ENCODE measurements around the gene SERPINB5. TPM values are rescaled to one million over a fixed set of nuclear protein-coding genes. Genes with fewer than 3 reads are reported as not detected.

SERPINB5 gene
- total RNA-seq, 2 donors from 2014 or later, result 4.8 to 6.1 TPM

DNA sequence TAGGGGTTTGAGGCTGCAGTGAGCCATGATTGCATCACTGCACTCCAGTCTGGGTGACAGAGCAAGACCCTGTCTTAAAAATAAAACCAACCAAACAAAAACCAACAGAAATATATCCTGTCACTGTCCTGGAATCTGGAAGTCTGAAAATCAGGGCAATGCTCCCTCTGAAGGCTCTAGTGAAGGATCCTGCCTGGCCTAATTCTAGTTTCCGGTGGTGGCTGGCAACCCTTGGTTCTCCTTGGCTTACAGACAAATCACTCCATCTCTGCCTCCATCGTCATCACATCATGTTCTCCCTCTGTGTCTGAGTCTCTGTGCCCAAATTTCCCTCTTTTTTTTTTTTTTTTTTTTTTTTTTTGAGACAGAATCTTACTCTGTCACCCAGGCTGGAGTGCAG is 38.6 kb upstream of the SERPINB5 start:
- no peaks in the 10 kb centered on the region for H3K9me3 ChIP-seq
- H3K27ac ChIP-seq, result no peak overlapping the region
- TF ChIP-seq CTCF (IDR thresholded peaks at IDR 0.05), result no peak
- no peaks in the 10 kb centered on the region for H3K27me3 ChIP-seq
- intact Hi-C loops (cut with DNase I), result loop anchor here (5.0 to 10.0 kb wide), 2 partner anchors 93 to 316 kb away; no protein-coding TSS in a partner anchor
- no peak overlapping the region for H3K9ac ChIP-seq (ENCODE audit: low read depth in 2 of 2, low read length in 2 of 2)
- H3K4me1 ChIP-seq, result no peaks in the 10 kb centered on the region
- DNase-seq, result no peak
- H3K36me3 ChIP-seq, result no peaks in the 10 kb centered on the region
- no peak overlapping the region for H3K4me3 ChIP-seq

GRCh38 chr18:63439334-63439733 is 37.4 kb upstream of the SERPINB5 start:
- DNase-seq, result peak; percentile 51
- Histone ChIP-seq H3K4me1 (no peaks in the 10 kb centered on the region), H3K4me3 (no peak overlapping the region), H3K9ac (ENCODE audit: low read depth in 2 of 2, low read length in 2 of 2) (no peak overlapping the region), H3K27me3 (no peaks in the 10 kb centered on the region), H3K27ac (no peak overlapping the region), H3K9me3 (no peaks in the 10 kb centered on the region), H3K36me3 (no peaks in the 10 kb centered on the region)
- peak; percentile 61 for TF ChIP-seq CTCF (IDR thresholded peaks at IDR 0.05)
- intact Hi-C loops (cut with DNase I), result loop anchor here (5.0 to 10.0 kb wide), 2 partner anchors 95 to 317 kb away; no protein-coding TSS in a partner anchor

DNA sequence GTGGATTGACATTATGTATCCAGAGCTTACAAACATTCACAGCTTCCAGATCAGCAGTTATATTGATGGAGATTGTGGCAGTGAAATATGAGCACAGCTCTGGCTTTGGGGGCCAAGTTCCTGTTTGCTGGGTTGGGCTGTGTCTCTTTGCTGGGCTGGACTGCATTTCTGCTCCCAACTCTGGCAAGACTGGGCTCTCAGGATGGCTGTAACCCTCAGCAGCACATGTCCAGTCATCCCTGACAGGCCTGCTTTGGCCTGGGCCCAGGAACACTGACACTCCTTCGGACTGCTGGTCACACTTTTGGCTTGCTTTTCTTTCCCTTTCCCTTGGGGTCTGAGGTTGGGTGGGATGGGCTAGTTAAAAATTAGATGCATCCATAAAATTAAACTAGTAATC is 36.5 kb upstream of the SERPINB5 start:
- Histone ChIP-seq H3K4me1 (no peaks in the 10 kb centered on the region), H3K27me3 (no peaks in the 10 kb centered on the region), H3K36me3 (no peaks in the 10 kb centered on the region), H3K9ac (ENCODE audit: low read depth in 2 of 2, low read length in 2 of 2) (no peak overlapping the region), H3K9me3 (no peaks in the 10 kb centered on the region), H3K27ac (no peak overlapping the region), H3K4me3 (no peak overlapping the region)
- no peak for TF ChIP-seq CTCF (IDR thresholded peaks at IDR 0.05)
- intact Hi-C loops (cut with DNase I), result loop anchor here (5.0 kb wide), 1 partner anchor 423 kb away; no protein-coding TSS in a partner anchor
- DNase-seq, result no peak

- Histone ChIP-seq H3K27me3 (no peaks in the 10 kb centered on the region), H3K36me3 (no peaks in the 10 kb centered on the region), H3K9me3 (no peaks in the 10 kb centered on the region), H3K9ac (ENCODE audit: low read depth in 2 of 2, low read length in 2 of 2) (no peak overlapping the region), H3K27ac (no peak overlapping the region), H3K4me3 (no peak overlapping the region), H3K4me1 (no peaks in the 10 kb centered on the region)
- no peak for TF ChIP-seq CTCF (IDR thresholded peaks at IDR 0.05)
- intact Hi-C loops (cut with DNase I), result loop anchor here (5.0 kb wide), 1 partner anchor 424 kb away; no protein-coding TSS in a partner anchor
- DNase-seq, result no peak
Measured at GRCh38 chr18:63440881-63441280, 35.9 kb upstream of the SERPINB5 start.

- no peak for TF ChIP-seq CTCF (IDR thresholded peaks at IDR 0.05)
- no peak for DNase-seq
- intact Hi-C loops (cut with DNase I), result loop anchor here (5.0 kb wide), 1 partner anchor 427 kb away; no protein-coding TSS in a partner anchor
- Histone ChIP-seq H3K4me3 (no peak overlapping the region), H3K27me3 (no peaks in the 10 kb centered on the region), H3K9ac (ENCODE audit: low read depth in 2 of 2, low read length in 2 of 2) (no peak overlapping the region), H3K27ac (no peak overlapping the region), H3K36me3 (no peaks in the 10 kb centered on the region), H3K9me3 (no peaks in the 10 kb centered on the region), H3K4me1 (no peaks in the 10 kb centered on the region)
Measured at GRCh38 chr18:63443829-63444228, 32.9 kb upstream of the SERPINB5 start.
